WERI-Rb-1 (cell line): ENCODE data around the gene FCGR2B.
"Not testable (repeated sequence)": the region's sequence is repeated elsewhere in the genome, so short reads cannot be mapped to it uniquely, and the experiment has no call there.

ENCODE experiments used
- DNase-seq: peaks from one replicate; pipeline ENCODE4 v3.0.0-alpha.2; 2020
- H3K27ac ChIP-seq: fragments of 250-450 bp; sonication (Bioruptor Pico); 2 replicates; pipeline ENCODE4 v1.5.1; 2020; ENCODE audit warnings: mild to moderate bottlenecking, moderate library complexity
- H3K27me3 ChIP-seq: fragments of 250-450 bp; sonication (Bioruptor Pico); 2 replicates; pipeline ENCODE4 v1.5.1; 2021; ENCODE audit warnings: mild to moderate bottlenecking, low read depth, moderate library complexity; ENCODE audit not compliant: insufficient read depth, severe bottlenecking
- H3K36me3 ChIP-seq: fragments of 250-450 bp; sonication (Bioruptor Pico); 2 replicates; pipeline ENCODE4 v1.5.1; 2020; ENCODE audit warnings: mild to moderate bottlenecking, moderate library complexity
- H3K4me3 ChIP-seq: 2 replicates; pipeline ENCODE4 v1.5.1; 2011; ENCODE audit warnings: low read depth, mild to moderate bottlenecking, control low read depth, low read length
- H3K9me3 ChIP-seq: fragments of 250-450 bp; sonication (Bioruptor Pico); 2 replicates; pipeline ENCODE4 v1.5.1; 2021; ENCODE audit warnings: mild to moderate bottlenecking, moderate library complexity; ENCODE audit not compliant: severe bottlenecking
- TF ChIP-seq, protein P1 (sequence below): IDR thresholded peaks from 2 replicates; pipeline ENCODE4 v1.5.1; 2011; ENCODE audit warnings: low read depth, mild to moderate bottlenecking, control low read depth, inconsistent platforms, low read length

Gene FCGR2B

GRCh38 chr1:161661660-161662311 lies 1.2 kb upstream of the FCGR2B start:
- not testable (repeated sequence) for H3K36me3 ChIP-seq, H3K4me3 ChIP-seq, H3K27me3 ChIP-seq, H3K27ac ChIP-seq, H3K9me3 ChIP-seq, DNase-seq

DNA sequence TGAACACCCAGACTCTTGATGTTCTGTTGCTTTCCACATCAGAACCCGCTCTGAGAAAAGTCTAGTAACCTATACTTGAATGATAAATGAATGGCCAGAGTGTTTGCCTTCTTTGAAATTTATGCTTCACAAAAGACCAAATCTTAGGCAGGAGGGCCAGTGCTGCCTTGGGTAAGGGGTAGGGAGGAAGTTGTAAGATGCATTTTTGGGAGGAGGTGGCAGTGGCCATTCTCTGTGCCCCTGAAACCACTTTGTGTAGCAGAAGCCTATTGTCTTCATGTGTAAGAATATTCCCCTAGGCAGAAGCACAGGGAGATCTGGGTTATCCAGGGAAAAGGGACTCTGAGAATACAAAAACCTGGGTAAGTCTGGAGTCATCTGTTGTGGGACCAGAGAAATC lies 626 bp downstream of the FCGR2B start:
- not testable (repeated sequence) for H3K9me3 ChIP-seq, H3K36me3 ChIP-seq, H3K4me3 ChIP-seq, DNase-seq, H3K27ac ChIP-seq, H3K27me3 ChIP-seq

- not testable (repeated sequence) for H3K27me3 ChIP-seq, H3K27ac ChIP-seq, H3K4me3 ChIP-seq, H3K36me3 ChIP-seq, H3K9me3 ChIP-seq, DNase-seq
Measured at GRCh38 chr1:161664689-161665088, 1.7 kb downstream of the FCGR2B start.

- peaks cover 21% of the 10 kb centered on the region for H3K27me3 ChIP-seq
- not testable (repeated sequence) for H3K27ac ChIP-seq, H3K9me3 ChIP-seq, H3K36me3 ChIP-seq, H3K4me3 ChIP-seq, DNase-seq
Measured at GRCh38 chr1:161671045-161672020, 8.4 kb downstream of the FCGR2B start.

DNA sequence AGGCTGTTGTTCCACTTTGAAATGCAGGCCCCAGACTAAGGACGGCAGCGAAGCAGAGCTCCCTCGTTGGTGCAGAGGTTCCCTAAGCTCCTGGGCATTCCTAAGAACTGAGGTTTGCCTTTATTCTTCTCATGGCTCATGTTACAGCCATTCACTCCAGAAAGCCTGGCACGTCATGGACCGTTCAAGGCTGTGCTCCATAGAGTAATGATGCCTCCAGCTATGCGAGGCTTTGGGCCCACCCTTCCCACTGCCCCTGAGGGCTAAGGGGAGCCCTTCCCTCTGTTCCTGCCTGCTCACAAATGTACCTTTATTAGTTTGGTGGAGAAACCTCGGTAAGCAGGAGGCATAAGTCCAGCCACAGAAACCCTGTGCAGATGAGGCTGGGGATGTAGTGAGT lies 10.5 kb downstream of the FCGR2B start:
- not testable (repeated sequence) for H3K4me3 ChIP-seq, H3K27ac ChIP-seq, H3K9me3 ChIP-seq, H3K36me3 ChIP-seq, DNase-seq
- peaks cover 42% of the 10 kb centered on the region for H3K27me3 ChIP-seq

GRCh38 chr1:161674447-161674846 lies 11.5 kb downstream of the FCGR2B start:
- H3K9me3 ChIP-seq, H3K36me3 ChIP-seq, DNase-seq, H3K27ac ChIP-seq, H3K4me3 ChIP-seq: not testable (repeated sequence)
- peaks cover 52% of the 10 kb centered on the region for H3K27me3 ChIP-seq

- not testable (repeated sequence) for H3K36me3 ChIP-seq, DNase-seq, H3K9me3 ChIP-seq, H3K27ac ChIP-seq, H3K4me3 ChIP-seq
- peaks cover 56% of the 10 kb centered on the region for H3K27me3 ChIP-seq
Measured at GRCh38 chr1:161674908-161675307, 12.0 kb downstream of the FCGR2B start.

GRCh38 chr1:161676441-161676840 lies 13.5 kb downstream of the FCGR2B start:
- no peak for DNase-seq
- no peaks in the 10 kb centered on the region for H3K9me3 ChIP-seq
- H3K27ac ChIP-seq = no peak overlapping the region
- H3K27me3 ChIP-seq = peaks cover 66% of the 10 kb centered on the region
- H3K4me3 ChIP-seq = no peak overlapping the region
- TF ChIP-seq, protein P1, sequence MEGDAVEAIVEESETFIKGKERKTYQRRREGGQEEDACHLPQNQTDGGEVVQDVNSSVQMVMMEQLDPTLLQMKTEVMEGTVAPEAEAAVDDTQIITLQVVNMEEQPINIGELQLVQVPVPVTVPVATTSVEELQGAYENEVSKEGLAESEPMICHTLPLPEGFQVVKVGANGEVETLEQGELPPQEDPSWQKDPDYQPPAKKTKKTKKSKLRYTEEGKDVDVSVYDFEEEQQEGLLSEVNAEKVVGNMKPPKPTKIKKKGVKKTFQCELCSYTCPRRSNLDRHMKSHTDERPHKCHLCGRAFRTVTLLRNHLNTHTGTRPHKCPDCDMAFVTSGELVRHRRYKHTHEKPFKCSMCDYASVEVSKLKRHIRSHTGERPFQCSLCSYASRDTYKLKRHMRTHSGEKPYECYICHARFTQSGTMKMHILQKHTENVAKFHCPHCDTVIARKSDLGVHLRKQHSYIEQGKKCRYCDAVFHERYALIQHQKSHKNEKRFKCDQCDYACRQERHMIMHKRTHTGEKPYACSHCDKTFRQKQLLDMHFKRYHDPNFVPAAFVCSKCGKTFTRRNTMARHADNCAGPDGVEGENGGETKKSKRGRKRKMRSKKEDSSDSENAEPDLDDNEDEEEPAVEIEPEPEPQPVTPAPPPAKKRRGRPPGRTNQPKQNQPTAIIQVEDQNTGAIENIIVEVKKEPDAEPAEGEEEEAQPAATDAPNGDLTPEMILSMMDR = no peak
- no peaks in the 10 kb centered on the region for H3K36me3 ChIP-seq

GRCh38 chr1:161676958-161677689 lies 14.2 kb downstream of the FCGR2B start:
- H3K27me3 ChIP-seq = peaks cover 68% of the 10 kb centered on the region
- H3K36me3 ChIP-seq = no peaks in the 10 kb centered on the region
- TF ChIP-seq, protein P1 = no peak
- no peaks in the 10 kb centered on the region for H3K9me3 ChIP-seq
- H3K4me3 ChIP-seq = no peak overlapping the region
- H3K27ac ChIP-seq = no peak overlapping the region
- DNase-seq = no peak
